Measurements from ENCODE around the gene LRRC27.

Gene LRRC27

GRCh38 chr10:132365102-132365501 is 33.1 kb downstream of the LRRC27 start:
- H3K4me1 ChIP-seq (ENCODE audit: insufficient read depth, low read length), result no peaks in the 10 kb centered on the region
- H3K27me3 ChIP-seq (ENCODE audit: control insufficient read depth in 1 of 2, insufficient read depth in 2 of 2, low read length in 2 of 2), result no peaks in the 10 kb centered on the region
- peaks cover 10% of the 10 kb centered on the region for H3K36me3 ChIP-seq (ENCODE audit: insufficient read depth, low read length)
- peaks cover 4% of the 10 kb centered on the region for H3K9me3 ChIP-seq (ENCODE audit: low read length)
- H3K27ac ChIP-seq (ENCODE audit: low read depth, low read length), result no peak overlapping the region
- no peak overlapping the region for H3K4me3 ChIP-seq (ENCODE audit: low read depth in 1 of 2, low read length in 2 of 2)
- H3K9ac ChIP-seq (ENCODE audit: low read length), result no peak overlapping the region

- no peak overlapping the region for H3K9ac ChIP-seq (ENCODE audit: low read length)
- no peak overlapping the region for H3K4me3 ChIP-seq (ENCODE audit: low read depth in 1 of 2, low read length in 2 of 2)
- H3K4me1 ChIP-seq (ENCODE audit: insufficient read depth, low read length), result no peaks in the 10 kb centered on the region
- peaks cover 4% of the 10 kb centered on the region for H3K9me3 ChIP-seq (ENCODE audit: low read length)
- H3K27me3 ChIP-seq (ENCODE audit: control insufficient read depth in 1 of 2, insufficient read depth in 2 of 2, low read length in 2 of 2), result no peaks in the 10 kb centered on the region
- peaks cover 10% of the 10 kb centered on the region for H3K36me3 ChIP-seq (ENCODE audit: insufficient read depth, low read length)
- no peak overlapping the region for H3K27ac ChIP-seq (ENCODE audit: low read depth, low read length)
Measured at GRCh38 chr10:132366006-132366405, 34.0 kb downstream of the LRRC27 start.

- Histone ChIP-seq H3K4me1 (ENCODE audit: insufficient read depth, low read length) (no peaks in the 10 kb centered on the region), H3K4me3 (ENCODE audit: low read depth in 1 of 2, low read length in 2 of 2) (no peak overlapping the region), H3K9ac (ENCODE audit: low read length) (no peak overlapping the region), H3K36me3 (ENCODE audit: insufficient read depth, low read length) (peaks cover 10% of the 10 kb centered on the region), H3K27ac (ENCODE audit: low read depth, low read length) (no peak overlapping the region), H3K27me3 (ENCODE audit: control insufficient read depth in 1 of 2, insufficient read depth in 2 of 2, low read length in 2 of 2) (no peaks in the 10 kb centered on the region), H3K9me3 (ENCODE audit: low read length) (peaks cover 4% of the 10 kb centered on the region)
Measured at GRCh38 chr10:132366499-132366898, 34.5 kb downstream of the LRRC27 start.

GRCh38 chr10:132368391-132368790 is 36.4 kb downstream of the LRRC27 start:
- Histone ChIP-seq H3K4me3 (ENCODE audit: low read depth in 1 of 2, low read length in 2 of 2) (no peak overlapping the region), H3K27me3 (ENCODE audit: control insufficient read depth in 1 of 2, insufficient read depth in 2 of 2, low read length in 2 of 2) (no peaks in the 10 kb centered on the region), H3K9me3 (ENCODE audit: low read length) (peaks cover 4% of the 10 kb centered on the region), H3K9ac (ENCODE audit: low read length) (no peak overlapping the region), H3K36me3 (ENCODE audit: insufficient read depth, low read length) (peaks cover 10% of the 10 kb centered on the region), H3K4me1 (ENCODE audit: insufficient read depth, low read length) (no peaks in the 10 kb centered on the region), H3K27ac (ENCODE audit: low read depth, low read length) (no peak overlapping the region)

GRCh38 chr10:132368881-132369635 is 37.1 kb downstream of the LRRC27 start:
- no peaks in the 10 kb centered on the region for H3K27me3 ChIP-seq (ENCODE audit: control insufficient read depth in 1 of 2, insufficient read depth in 2 of 2, low read length in 2 of 2)

GRCh38 chr10:132369636-132370185 is 37.7 kb downstream of the LRRC27 start:
- H3K27me3 ChIP-seq (ENCODE audit: control insufficient read depth in 1 of 2, insufficient read depth in 2 of 2, low read length in 2 of 2), result no peaks in the 10 kb centered on the region
- H3K4me3 ChIP-seq (ENCODE audit: low read depth in 1 of 2, low read length in 2 of 2), result no peak overlapping the region
- no peaks in the 10 kb centered on the region for H3K4me1 ChIP-seq (ENCODE audit: insufficient read depth, low read length)
- H3K9ac ChIP-seq (ENCODE audit: low read length), result no peak overlapping the region
- H3K36me3 ChIP-seq (ENCODE audit: insufficient read depth, low read length), result peaks cover 10% of the 10 kb centered on the region
- H3K27ac ChIP-seq (ENCODE audit: low read depth, low read length), result no peak overlapping the region
- H3K9me3 ChIP-seq (ENCODE audit: low read length), result peaks cover 4% of the 10 kb centered on the region

More at GRCh38 chr10:132368881-132369635, 37.1 kb downstream of the LRRC27 start:
- H3K9ac ChIP-seq (ENCODE audit: low read length), result no peak overlapping the region
- no peak overlapping the region for H3K4me3 ChIP-seq (ENCODE audit: low read depth in 1 of 2, low read length in 2 of 2)
- H3K9me3 ChIP-seq (ENCODE audit: low read length), result peaks cover 4% of the 10 kb centered on the region
- peaks cover 10% of the 10 kb centered on the region for H3K36me3 ChIP-seq (ENCODE audit: insufficient read depth, low read length)
- no peak overlapping the region for H3K27ac ChIP-seq (ENCODE audit: low read depth, low read length)
- H3K4me1 ChIP-seq (ENCODE audit: insufficient read depth, low read length), result no peaks in the 10 kb centered on the region

GRCh38 chr10:132370426-132371340 is 38.7 kb downstream of the LRRC27 start:
- Histone ChIP-seq H3K36me3 (ENCODE audit: insufficient read depth, low read length) (peaks cover 10% of the 10 kb centered on the region), H3K9ac (ENCODE audit: low read length) (no peak overlapping the region), H3K27ac (ENCODE audit: low read depth, low read length) (no peak overlapping the region), H3K4me1 (ENCODE audit: insufficient read depth, low read length) (no peaks in the 10 kb centered on the region), H3K4me3 (ENCODE audit: low read depth in 1 of 2, low read length in 2 of 2) (no peak overlapping the region), H3K27me3 (ENCODE audit: control insufficient read depth in 1 of 2, insufficient read depth in 2 of 2, low read length in 2 of 2) (no peaks in the 10 kb centered on the region), H3K9me3 (ENCODE audit: low read length) (peaks cover 4% of the 10 kb centered on the region)

- Histone ChIP-seq H3K27ac (ENCODE audit: low read depth, low read length) (no peak overlapping the region), H3K27me3 (ENCODE audit: control insufficient read depth in 1 of 2, insufficient read depth in 2 of 2, low read length in 2 of 2) (no peaks in the 10 kb centered on the region), H3K36me3 (ENCODE audit: insufficient read depth, low read length) (peaks cover 7% of the 10 kb centered on the region), H3K9me3 (ENCODE audit: low read length) (peaks cover 4% of the 10 kb centered on the region), H3K9ac (ENCODE audit: low read length) (no peak overlapping the region), H3K4me1 (ENCODE audit: insufficient read depth, low read length) (no peaks in the 10 kb centered on the region), H3K4me3 (ENCODE audit: low read depth in 1 of 2, low read length in 2 of 2) (no peak overlapping the region)
Measured at GRCh38 chr10:132371641-132372081, 39.7 kb downstream of the LRRC27 start.

- H3K4me3 ChIP-seq (ENCODE audit: low read depth in 1 of 2, low read length in 2 of 2), result no peak overlapping the region
- H3K27ac ChIP-seq (ENCODE audit: low read depth, low read length), result no peak overlapping the region
- no peak overlapping the region for H3K9ac ChIP-seq (ENCODE audit: low read length)
- no peaks in the 10 kb centered on the region for H3K36me3 ChIP-seq (ENCODE audit: insufficient read depth, low read length)
- H3K27me3 ChIP-seq (ENCODE audit: control insufficient read depth in 1 of 2, insufficient read depth in 2 of 2, low read length in 2 of 2), result no peaks in the 10 kb centered on the region
- H3K4me1 ChIP-seq (ENCODE audit: insufficient read depth, low read length), result no peaks in the 10 kb centered on the region
- peaks cover 4% of the 10 kb centered on the region for H3K9me3 ChIP-seq (ENCODE audit: low read length)
Measured at GRCh38 chr10:132372516-132373095, 40.6 kb downstream of the LRRC27 start.

GRCh38 chr10:132373241-132373955 is 41.4 kb downstream of the LRRC27 start:
- H3K9me3 ChIP-seq (ENCODE audit: low read length), result no peaks in the 10 kb centered on the region
- no peaks in the 10 kb centered on the region for H3K36me3 ChIP-seq (ENCODE audit: insufficient read depth, low read length)
- H3K27me3 ChIP-seq (ENCODE audit: control insufficient read depth in 1 of 2, insufficient read depth in 2 of 2, low read length in 2 of 2), result no peaks in the 10 kb centered on the region
- H3K4me3 ChIP-seq (ENCODE audit: low read depth in 1 of 2, low read length in 2 of 2), result no peak overlapping the region
- no peaks in the 10 kb centered on the region for H3K4me1 ChIP-seq (ENCODE audit: insufficient read depth, low read length)
- no peak overlapping the region for H3K27ac ChIP-seq (ENCODE audit: low read depth, low read length)
- H3K9ac ChIP-seq (ENCODE audit: low read length), result no peak overlapping the region

Data from muscle layer of colon (tissue), 2 donors.